IMR-90 (cell line): ENCODE data around the gene OXCT2. TPM values are rescaled to one million over a fixed set of nuclear protein-coding genes. Genes with fewer than 3 reads are reported as not detected.

Experiments
- ATAC-seq: fragments of 200-7000 bp; cut with Tn5 transposase; 2 replicates; pipeline ENCODE4 v1.9.1; 2020; ENCODE audit warnings: low read depth, mild to moderate bottlenecking, moderate library complexity
- BruUV-seq: library from RNA; stranded (reverse); fragments of 400-500 nt; replicated peaks from 2 replicates; lab custom pipeline; 2021; lab: Mats Ljungman, UMichigan
- CTCF ChIA-PET: fragments of 300-600 bp; formaldehyde crosslinking; extraction: SDS; loops from one replicate; lab custom pipeline; 2021; ENCODE audit warnings: antibody characterized with exemption; lab: Yijun Ruan, JAX
- POLR2A ChIA-PET: fragments of 300-600 bp; sonication (Branson Sonifier 250); formaldehyde crosslinking; loops from one replicate; lab custom pipeline; 2022; ENCODE audit warnings: antibody characterized with exemption; ENCODE audit not compliant: unreplicated experiment; lab: Charles Lee
- DNase-seq: peaks from one replicate; pipeline ENCODE4 v3.0.0; 2013
- H2AFZ ChIP-seq: replicated peaks from 2 replicates; pipeline ENCODE3; 2013; ENCODE audit warnings: low read length, mild to moderate bottlenecking; ENCODE audit not compliant: poor library complexity
- H2AK5ac ChIP-seq: 2 replicates; pipeline ENCODE4 v1.6.1; 2013; ENCODE audit warnings: low read depth, low read length, inconsistent platforms
- H2AK9ac ChIP-seq: replicated peaks from 2 replicates; pipeline ENCODE3; 2013; ENCODE audit warnings: mild to moderate bottlenecking, low read depth, low read length, moderate library complexity; ENCODE audit not compliant: poor library complexity
- H2BK120ac ChIP-seq: 2 replicates; pipeline ENCODE4 v1.6.1; 2013; ENCODE audit warnings: low read depth, low read length, inconsistent platforms
- H2BK15ac ChIP-seq: 3 replicates; pipeline ENCODE4 v1.6.1; 2013; ENCODE audit warnings: low read depth, low read length, inconsistent platforms
- H2BK20ac ChIP-seq: 2 replicates; pipeline ENCODE4 v1.6.1; 2013; ENCODE audit warnings: low read depth, mild to moderate bottlenecking, inconsistent platforms, low read length, moderate library complexity
- H2BK5ac ChIP-seq: 2 replicates; pipeline ENCODE4 v1.6.1; 2013; ENCODE audit warnings: mild to moderate bottlenecking, low read depth, low read length, inconsistent platforms; ENCODE audit not compliant: poor library complexity, severe bottlenecking
- H3K14ac ChIP-seq: replicated peaks from 2 replicates; pipeline ENCODE4 v1.6.1; 2013; ENCODE audit warnings: low read depth, low read length, inconsistent platforms
- H3K18ac ChIP-seq: 2 replicates; pipeline ENCODE4 v1.6.1; 2013; ENCODE audit warnings: low read depth, low read length, control low read depth
- H3K23ac ChIP-seq: 2 replicates; pipeline ENCODE4 v1.6.1; 2013; ENCODE audit warnings: low read depth, low read length, inconsistent platforms
- H3K27ac ChIP-seq: 2 replicates; pipeline ENCODE4 v1.5.1; 2013; ENCODE audit warnings: mild to moderate bottlenecking, control low read depth, low read length; ENCODE audit not compliant: insufficient read depth
- H3K27me3 ChIP-seq: 2 replicates; pipeline ENCODE4 v1.6.1; 2013; ENCODE audit warnings: low read length; ENCODE audit not compliant: control insufficient read depth, insufficient read depth
- H3K36me3 ChIP-seq: 2 replicates; pipeline ENCODE4 v1.6.1; 2013; ENCODE audit warnings: low read length, mixed read lengths; ENCODE audit not compliant: control insufficient read depth, insufficient read depth
- H3K4ac ChIP-seq: 2 replicates; pipeline ENCODE4 v1.6.1; 2013; ENCODE audit warnings: low read depth, low read length, inconsistent platforms
- H3K4me1 ChIP-seq: 2 replicates; pipeline ENCODE4 v1.6.1; 2013; ENCODE audit warnings: low read length, mixed read lengths; ENCODE audit not compliant: control insufficient read depth, insufficient read depth
- H3K4me2 ChIP-seq: 2 replicates; pipeline ENCODE4 v1.6.1; 2013; ENCODE audit warnings: low read depth, mild to moderate bottlenecking, control low read depth, low read length, moderate library complexity
- H3K4me3 ChIP-seq: 2 replicates; pipeline ENCODE4 v1.5.1; 2013; ENCODE audit warnings: low read depth, mild to moderate bottlenecking, control low read depth, low read length, moderate library complexity; ENCODE audit not compliant: insufficient read depth
- H3K56ac ChIP-seq: 2 replicates; pipeline ENCODE4 v1.6.1; 2013; ENCODE audit warnings: low read length, inconsistent platforms; ENCODE audit not compliant: insufficient read depth; ENCODE audit errors: extremely low read depth
- H3K79me1 ChIP-seq, 2 experiments: 2 replicates each; pipeline ENCODE4 v1.6.1; 2013; ENCODE audit warnings: low read length in 2 of 2, inconsistent platforms in 1 of 2, low read depth in 1 of 2
- H3K9ac ChIP-seq: 2 replicates; pipeline ENCODE4 v1.6.1; 2013; ENCODE audit warnings: low read depth, low read length, control low read depth
- H3K9me1 ChIP-seq: 2 replicates; pipeline ENCODE4 v1.6.1; 2013; ENCODE audit warnings: low read length, inconsistent platforms; ENCODE audit not compliant: insufficient read depth
- H3K9me3 ChIP-seq: 2 replicates; pipeline ENCODE4 v1.6.1; 2013; ENCODE audit warnings: low read length; ENCODE audit not compliant: control insufficient read depth, insufficient read depth
- H4K20me1 ChIP-seq: 2 replicates; pipeline ENCODE4 v1.6.1; 2013; ENCODE audit warnings: low read length, inconsistent platforms; ENCODE audit not compliant: insufficient read depth
- H4K5ac ChIP-seq: 2 replicates; pipeline ENCODE4 v1.6.1; 2013; ENCODE audit warnings: mild to moderate bottlenecking, low read depth, low read length, control low read depth
- H4K8ac ChIP-seq, 2 experiments: 2 replicates each; pipeline ENCODE4 v1.6.1; 2013; ENCODE audit warnings: low read depth in 2 of 2, low read length in 2 of 2, control low read depth in 1 of 2, inconsistent platforms in 1 of 2
- H4K91ac ChIP-seq: 2 replicates; pipeline ENCODE4 v1.6.1; 2013; ENCODE audit warnings: low read depth, low read length, inconsistent platforms; ENCODE audit not compliant: insufficient read depth
- BHLHE40 ChIP-seq: fragments of 150-350 bp; IDR thresholded peaks from 2 replicates; pipeline ENCODE4 v1.6.1; 2016; ENCODE audit warnings: mild to moderate bottlenecking, low read depth, low read length
- FOS ChIP-seq: fragments of 150-350 bp; IDR thresholded peaks from 2 replicates; pipeline ENCODE4 v1.6.1; 2016; ENCODE audit warnings: low read depth, low read length
- MAFK ChIP-seq: IDR thresholded peaks from 2 replicates; pipeline ENCODE4 v1.6.1; 2012; ENCODE audit warnings: low read depth, low read length, improper control_type of control experiment
- MAZ ChIP-seq: IDR thresholded peaks from 2 replicates; pipeline ENCODE4 v1.6.1; 2012; ENCODE audit warnings: low read depth, mild to moderate bottlenecking, low read length, improper control_type of control experiment, moderate library complexity, borderline replicate concordance
- MXI1 ChIP-seq: IDR thresholded peaks from 2 replicates; pipeline ENCODE4 v1.6.1; 2012; ENCODE audit warnings: low read depth, mild to moderate bottlenecking, low read length, moderate library complexity, borderline replicate concordance
- NFE2L2 ChIP-seq: fragments of 150-350 bp; IDR thresholded peaks from 2 replicates; pipeline ENCODE4 v1.6.1; 2016; ENCODE audit warnings: low read depth, mild to moderate bottlenecking, low read length
- POLR2A ChIP-seq: IDR thresholded peaks from 2 replicates; pipeline ENCODE4 v1.6.1; 2012; ENCODE audit warnings: mild to moderate bottlenecking, low read depth, low read length
- RCOR1 ChIP-seq: IDR thresholded peaks from 2 replicates; pipeline ENCODE4 v1.6.1; 2012; ENCODE audit warnings: mild to moderate bottlenecking, low read length, improper control_type of control experiment; ENCODE audit not compliant: insufficient replicate concordance
- RFX5 ChIP-seq: IDR thresholded peaks from 2 replicates; pipeline ENCODE4 v1.8.0; 2012; ENCODE audit warnings: low read depth, mild to moderate bottlenecking, low read length, moderate library complexity
- SMC3 ChIP-seq: fragments of 150-350 bp; IDR thresholded peaks from 2 replicates; pipeline ENCODE4 v1.6.1; 2016; ENCODE audit warnings: low read depth, mild to moderate bottlenecking, antibody characterized with exemption, low read length, moderate library complexity
- WGBS, 2 experiments: methylation state at CpG; one replicate each; pipeline versions ENCODE4 v1.1.5 to v1.1.7; 2013; ENCODE audit warnings: missing lambda C conversion rate in 2 of 2; ENCODE audit not compliant: insufficient read length in 1 of 2; ENCODE audit errors: extremely low coverage in 2 of 2; 5-methylcytosine and 5-hydroxymethylcytosine counted together
- dilution Hi-C: fragments of 300-500 bp; cut with HindIII; formaldehyde crosslinking; loops from one replicate; pipeline ENCODE4 v1.14.3; 2018; ENCODE audit warnings: low sequenced_read_pairs; ENCODE audit not compliant: unreplicated experiment
- in situ Hi-C: fragments of 300-500 bp; cut with MboI; formaldehyde crosslinking; loops from 3 replicates; pipeline ENCODE4 v1.14.3; 2019; ENCODE audit warnings: low sequenced_read_pairs, inconsistent platforms, mixed read lengths
- intact Hi-C: fragments of 100-400 bp; cut with micrococcal nuclease; formaldehyde crosslinking; loops from 2 replicates; pipeline ENCODE4 v1.10.0; 2022
- polyA plus RNA-seq, 3 experiments: library from polyadenylated mRNA; depleted of rRNA; stranded (reverse); fragments of >200 nt; gene quantifications; 2 replicates each; pipeline ENCODE4 v1.2.3, GENCODE V29; 2012; ENCODE audit warnings: low replicate concordance in 1 of 3
- total RNA-seq: library from RNA; depleted of rRNA; stranded (reverse); fragments of >200 nt; gene quantifications from 2 replicates; pipeline ENCODE4 v1.2.3, GENCODE V29; 2012
- TF ChIP-seq, protein P1 (sequence below): fragments of 150-350 bp; IDR thresholded peaks from 2 replicates; pipeline ENCODE4 v1.6.1; 2017; ENCODE audit warnings: mild to moderate bottlenecking, antibody characterized with exemption, low read length, low read depth

OXCT2 gene
- total and polyA plus RNA-seq, 2 of the 4 experiments (the other 2 are of a cell fraction), result 0.18 to 0.22 TPM

DNA sequence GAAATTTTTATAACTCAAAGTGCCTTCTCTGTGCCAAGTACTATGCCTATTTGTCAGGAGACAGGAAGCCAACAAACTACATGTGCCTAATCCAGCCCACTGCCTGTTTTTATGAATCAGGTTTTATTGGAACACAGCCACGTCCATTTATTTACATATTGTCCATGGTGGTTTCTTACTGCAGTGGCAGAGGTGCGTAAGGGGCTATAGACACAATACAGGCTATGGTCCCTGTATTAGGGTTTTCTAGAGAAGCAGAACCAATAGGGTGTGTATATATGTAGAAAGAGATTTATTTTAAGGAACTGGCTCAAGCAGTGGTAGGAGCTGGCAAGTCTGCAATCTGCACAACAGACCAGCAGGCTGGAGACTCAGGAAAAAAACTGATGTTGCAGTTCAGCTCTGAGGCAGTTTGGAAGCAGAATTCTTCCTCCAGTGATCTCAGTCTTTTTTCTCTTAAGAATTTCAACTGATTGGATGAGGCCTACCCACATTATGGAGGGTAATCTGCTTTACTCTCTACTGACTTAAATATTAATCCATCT is 17.1 kb downstream of the OXCT2 start:
- Histone ChIP-seq H3K4me3 (no peak overlapping the region), H3K27ac (no peak overlapping the region), H3K56ac (no peak overlapping the region), H3K9ac (no peak overlapping the region), H2BK5ac (no peak overlapping the region), H4K5ac (no peak overlapping the region), H2AK9ac (no peak overlapping the region), H2BK20ac (no peak overlapping the region), H3K4me2 (no peak overlapping the region), H3K79me1 (0 out of 4 replicates have a peak, but pooled peaks cover 0 to 3% of the 10 kb centered on the region in 2 experiments), H4K91ac (no peak overlapping the region), H3K23ac (no peak overlapping the region), H2AFZ (no peak overlapping the region), H3K4ac (no peak overlapping the region), H3K9me1 (0 out of 2 replicates have a peak, but pooled peaks cover 4% of the 10 kb centered on the region), H3K18ac (no peak overlapping the region), H3K4me1 (no peaks in the 10 kb centered on the region; the same call in 1 of the 2 replicates), H3K14ac (no peak overlapping the region), H3K36me3 (peaks cover 59% of the 10 kb centered on the region), H2AK5ac (no peak overlapping the region), H3K9me3 (no peaks in the 10 kb centered on the region), H4K20me1 (no peaks in the 10 kb centered on the region), H2BK120ac (no peak overlapping the region), H3K27me3 (no peaks in the 10 kb centered on the region), H4K8ac (no peak overlapping the region), H2BK15ac (no peak overlapping the region)
- peak; percentile 37 for ATAC-seq
- WGBS, 2 experiments, result no CpG with 5 or more reads among the region's 2 CpGs
- in situ Hi-C loops, result no loop called here
- ChIA-PET CTCF (no interaction called here), POLR2A (no interaction called here)
- TF ChIP-seq POLR2A (no peak), RFX5 (no peak), BHLHE40 (no peak), SMC3 (no peak), MAFK (no peak), NFE2L2 (no peak), FOS (no peak), RCOR1 (no peak), MAZ (no peak), MXI1 (no peak)
- TF ChIP-seq, protein P1, sequence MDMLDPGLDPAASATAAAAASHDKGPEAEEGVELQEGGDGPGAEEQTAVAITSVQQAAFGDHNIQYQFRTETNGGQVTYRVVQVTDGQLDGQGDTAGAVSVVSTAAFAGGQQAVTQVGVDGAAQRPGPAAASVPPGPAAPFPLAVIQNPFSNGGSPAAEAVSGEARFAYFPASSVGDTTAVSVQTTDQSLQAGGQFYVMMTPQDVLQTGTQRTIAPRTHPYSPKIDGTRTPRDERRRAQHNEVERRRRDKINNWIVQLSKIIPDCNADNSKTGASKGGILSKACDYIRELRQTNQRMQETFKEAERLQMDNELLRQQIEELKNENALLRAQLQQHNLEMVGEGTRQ, result no peak
- intact Hi-C loops, result no loop called here
- dilution Hi-C loops, result no loop called here
- DNase-seq, result peak; percentile 61
- no TSS peak for BruUV-seq
